ENCODE data around the gene EZR. TPM values are rescaled to one million over a fixed set of nuclear protein-coding genes. Genes with fewer than 3 reads are reported as not detected.

The EZR gene
- total and polyA plus RNA-seq, 2 of the 13 experiments (the other 11 are each of a cell fraction or from before 2014, with no cell fraction given) = 34.7 to 60.3 TPM

DNA sequence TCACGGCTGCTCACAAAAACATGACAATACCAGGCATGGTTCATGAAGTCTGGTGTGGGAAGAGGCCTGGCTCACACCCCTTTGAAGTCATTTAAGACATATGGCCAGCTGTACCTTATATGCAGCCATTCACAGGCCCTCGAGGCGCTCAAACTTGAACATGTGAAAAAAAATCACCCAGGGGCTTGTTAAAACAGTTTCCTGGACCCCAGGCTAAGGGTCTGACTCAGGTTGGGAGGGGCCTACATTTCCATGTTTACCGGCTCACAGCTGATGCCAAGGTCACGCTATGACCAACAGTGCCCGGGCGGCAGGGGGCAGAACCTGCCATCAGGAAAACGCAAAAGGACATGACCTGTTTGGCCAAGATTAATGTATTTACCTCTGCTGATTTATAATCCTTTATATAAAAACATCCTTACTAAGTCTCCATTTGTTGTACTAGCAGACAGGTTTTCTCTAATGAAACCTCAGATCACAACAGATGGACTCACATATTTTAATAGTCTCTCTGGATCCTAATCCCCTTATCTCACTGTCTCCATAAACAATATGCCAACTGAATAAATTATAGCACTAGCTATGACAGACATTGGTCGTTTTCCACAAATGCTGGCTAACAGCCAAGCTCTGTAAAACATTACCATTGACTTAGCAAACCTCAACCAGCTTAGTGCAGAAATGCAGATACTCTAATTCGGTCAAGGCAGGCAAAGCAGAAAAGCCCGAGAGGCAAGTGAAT is 19.9 kb downstream of the EZR start (continued):
- TF ChIP-seq, protein P1, sequence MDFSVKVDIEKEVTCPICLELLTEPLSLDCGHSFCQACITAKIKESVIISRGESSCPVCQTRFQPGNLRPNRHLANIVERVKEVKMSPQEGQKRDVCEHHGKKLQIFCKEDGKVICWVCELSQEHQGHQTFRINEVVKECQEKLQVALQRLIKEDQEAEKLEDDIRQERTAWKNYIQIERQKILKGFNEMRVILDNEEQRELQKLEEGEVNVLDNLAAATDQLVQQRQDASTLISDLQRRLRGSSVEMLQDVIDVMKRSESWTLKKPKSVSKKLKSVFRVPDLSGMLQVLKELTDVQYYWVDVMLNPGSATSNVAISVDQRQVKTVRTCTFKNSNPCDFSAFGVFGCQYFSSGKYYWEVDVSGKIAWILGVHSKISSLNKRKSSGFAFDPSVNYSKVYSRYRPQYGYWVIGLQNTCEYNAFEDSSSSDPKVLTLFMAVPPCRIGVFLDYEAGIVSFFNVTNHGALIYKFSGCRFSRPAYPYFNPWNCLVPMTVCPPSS (IDR thresholded peaks at IDR 0.05) = no peak
- no peak for TF ChIP-seq DDIT3 (CRISPR knock-in tag; IDR thresholded peaks at IDR 0.05)
- TF ChIP-seq ZNF713 (CRISPR knock-in tag; IDR thresholded peaks at IDR 0.05) = no peak
- TF ChIP-seq NFE2L1 (CRISPR knock-in tag; IDR thresholded peaks at IDR 0.05; ENCODE audit: borderline replicate concordance) = no peak
- TF ChIP-seq, protein P2, sequence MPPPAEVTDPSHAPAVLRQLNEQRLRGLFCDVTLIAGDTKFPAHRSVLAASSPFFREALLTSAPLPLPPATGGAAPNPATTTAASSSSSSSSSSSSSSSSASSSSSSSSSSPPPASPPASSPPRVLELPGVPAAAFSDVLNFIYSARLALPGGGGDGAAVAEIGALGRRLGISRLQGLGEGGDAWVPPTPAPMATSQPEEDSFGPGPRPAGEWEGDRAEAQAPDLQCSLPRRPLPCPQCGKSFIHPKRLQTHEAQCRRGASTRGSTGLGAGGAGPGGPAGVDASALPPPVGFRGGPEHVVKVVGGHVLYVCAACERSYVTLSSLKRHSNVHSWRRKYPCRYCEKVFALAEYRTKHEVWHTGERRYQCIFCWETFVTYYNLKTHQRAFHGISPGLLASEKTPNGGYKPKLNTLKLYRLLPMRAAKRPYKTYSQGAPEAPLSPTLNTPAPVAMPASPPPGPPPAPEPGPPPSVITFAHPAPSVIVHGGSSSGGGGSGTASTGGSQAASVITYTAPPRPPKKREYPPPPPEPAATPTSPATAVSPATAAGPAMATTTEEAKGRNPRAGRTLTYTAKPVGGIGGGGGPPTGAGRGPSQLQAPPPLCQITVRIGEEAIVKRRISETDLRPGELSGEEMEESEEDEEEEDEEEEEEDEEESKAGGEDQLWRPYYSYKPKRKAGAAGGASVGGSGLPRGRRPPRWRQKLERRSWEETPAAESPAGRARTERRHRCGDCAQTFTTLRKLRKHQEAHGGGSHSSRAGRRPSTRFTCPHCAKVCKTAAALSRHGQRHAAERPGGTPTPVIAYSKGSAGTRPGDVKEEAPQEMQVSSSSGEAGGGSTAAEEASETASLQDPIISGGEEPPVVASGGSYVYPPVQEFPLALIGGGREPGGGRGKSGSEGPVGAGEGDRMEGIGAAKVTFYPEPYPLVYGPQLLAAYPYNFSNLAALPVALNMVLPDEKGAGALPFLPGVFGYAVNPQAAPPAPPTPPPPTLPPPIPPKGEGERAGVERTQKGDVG (CRISPR knock-in tag; IDR thresholded peaks at IDR 0.05; ENCODE audit: borderline replicate concordance) = 0 out of 2 replicates have a peak, but pooled peaks have one; percentile 35
- peak; percentile 88 for TF ChIP-seq SAP130 (CRISPR knock-in tag; IDR thresholded peaks at IDR 0.05; ENCODE audit: low read depth)
- no peak for TF ChIP-seq ZNF441 (CRISPR knock-in tag; IDR thresholded peaks at IDR 0.05; ENCODE audit: borderline replicate concordance)
- no peak for TF ChIP-seq SRY (CRISPR knock-in tag; IDR thresholded peaks at IDR 0.05)
- peak; percentile 86 for TF ChIP-seq TARDBP (CRISPR knock-in tag; IDR thresholded peaks at IDR 0.05)
- TF ChIP-seq TFDP2 (CRISPR knock-in tag; IDR thresholded peaks at IDR 0.05) = no peak
- 0 out of 2 replicates have a peak, but pooled peaks have one; percentile 4 for TF ChIP-seq ZBTB43 (CRISPR knock-in tag; conservative IDR thresholded peaks at IDR 0.05)
- TF ChIP-seq POLR2AphosphoS5 (IDR thresholded peaks at IDR 0.05; ENCODE audit: low read depth, low read length) = no peak
- TF ChIP-seq ZNF432 (CRISPR knock-in tag; IDR thresholded peaks at IDR 0.05; ENCODE audit: borderline replicate concordance) = no peak
- TF ChIP-seq POGK (CRISPR knock-in tag; conservative IDR thresholded peaks at IDR 0.05) = no peak
- peak; percentile 51; the same call in 1 of the 2 replicates for TF ChIP-seq KDM2A (CRISPR knock-in tag; IDR thresholded peaks at IDR 0.05; ENCODE audit: borderline replicate concordance, low read depth)
- no peak for TF ChIP-seq ZBTB1 (CRISPR knock-in tag; IDR thresholded peaks at IDR 0.05; ENCODE audit: borderline replicate concordance)
- TF ChIP-seq CBX2 (IDR thresholded peaks at IDR 0.05; ENCODE audit: low read depth, low read length) = no peak
- TF ChIP-seq CBX2 (CRISPR knock-in tag; IDR thresholded peaks at IDR 0.05; ENCODE audit: low read depth) = no peak
